DOHH2 (cell line): ENCODE measurements around the gene ITPR2.

Experiments used
- H3F3A ChIP-seq: fragments of 200-600 bp; sonication (generic), shearing (Covaris generic); 2 replicates; pipeline ENCODE4 v1.6.0; 2016; ENCODE audit warnings: antibody characterized with exemption, mild to moderate bottlenecking; ENCODE audit not compliant: control insufficient read depth, insufficient read depth
- H3K27ac ChIP-seq: fragments of 200-600 bp; sonication (generic); 2 replicates; pipeline ENCODE4 v1.5.1; 2014; ENCODE audit warnings: low read depth, mild to moderate bottlenecking, low read length, moderate library complexity
- H3K27me3 ChIP-seq: fragments of 200-600 bp; sonication (generic); 2 replicates; pipeline ENCODE4 v1.6.1; 2014; ENCODE audit warnings: mild to moderate bottlenecking, low read length, mixed read lengths; ENCODE audit not compliant: control insufficient read depth
- H3K36me3 ChIP-seq: fragments of 200-600 bp; sonication (generic); 2 replicates; pipeline ENCODE4 v1.6.1; 2014; ENCODE audit warnings: mild to moderate bottlenecking, low read length, moderate library complexity, mixed read lengths; ENCODE audit not compliant: control insufficient read depth
- H3K4me1 ChIP-seq: fragments of 200-600 bp; sonication (generic); 2 replicates; pipeline ENCODE4 v1.6.1; 2014; ENCODE audit warnings: mild to moderate bottlenecking, low read length, mixed read lengths; ENCODE audit not compliant: control insufficient read depth
- H3K4me2 ChIP-seq: fragments of 200-600 bp; sonication (generic); 2 replicates; pipeline ENCODE4 v1.6.0; 2014; ENCODE audit warnings: mild to moderate bottlenecking, low read length, moderate library complexity
- H3K4me3 ChIP-seq: fragments of 200-600 bp; sonication (generic); 2 replicates; pipeline ENCODE4 v1.5.1; 2014; ENCODE audit warnings: mild to moderate bottlenecking, low read length, mixed read lengths
- H3K79me2 ChIP-seq: fragments of 200-600 bp; sonication (generic); 2 replicates; pipeline ENCODE4 v1.6.1; 2014; ENCODE audit warnings: mild to moderate bottlenecking, low read length, mixed read lengths; ENCODE audit not compliant: control insufficient read depth
- H3K9me2 ChIP-seq: fragments of 200-600 bp; sonication (generic); replicated peaks from 2 replicates; pipeline ENCODE4 v1.6.1; 2014; ENCODE audit warnings: mild to moderate bottlenecking, low read length, mixed read lengths; ENCODE audit not compliant: control insufficient read depth
- H3K9me3 ChIP-seq: fragments of 200-600 bp; sonication (generic); 2 replicates; pipeline ENCODE4 v1.6.1; 2014; ENCODE audit warnings: antibody characterized with exemption, low read length, mixed read lengths; ENCODE audit not compliant: control insufficient read depth, insufficient read depth
- H4K20me1 ChIP-seq: fragments of 200-600 bp; sonication (generic); 2 replicates; pipeline ENCODE4 v1.6.0; 2014; ENCODE audit warnings: low read depth, mild to moderate bottlenecking, antibody characterized with exemption, low read length, moderate library complexity; ENCODE audit not compliant: control insufficient read depth, insufficient read depth
- CTCF ChIP-seq: fragments of 200-600 bp; sonication (generic); IDR thresholded peaks from one replicate; pipeline ENCODE4 v1.5.1; 2014; ENCODE audit warnings: antibody characterized with exemption, mild to moderate bottlenecking, low read depth, low read length; ENCODE audit not compliant: poor library complexity, severe bottlenecking
- EZH2phosphoT487 ChIP-seq: fragments of 200-600 bp; sonication (generic); IDR thresholded peaks from 2 replicates; pipeline ENCODE4 v1.6.1; 2017; ENCODE audit warnings: borderline replicate concordance, mild to moderate bottlenecking, antibody characterized with exemption, low read length, moderate library complexity, mixed read lengths

Gene ITPR2

GRCh38 chr12:26750531-26751175 is 82.3 kb downstream of the ITPR2 start:
- H3K36me3 ChIP-seq: no peaks in the 10 kb centered on the region
- H4K20me1 ChIP-seq: no peaks in the 10 kb centered on the region
- no peaks in the 10 kb centered on the region for H3K9me2 ChIP-seq
- peaks cover 6% of the 10 kb centered on the region; the same call in 1 of the 2 replicates for H3K79me2 ChIP-seq
- peaks cover 2% of the 10 kb centered on the region; the same call in 1 of the 2 replicates for H3K9me3 ChIP-seq
- TF ChIP-seq EZH2phosphoT487: no peak
- TF ChIP-seq CTCF: no peak
- no peak overlapping the region for H3K4me2 ChIP-seq
- H3K4me3 ChIP-seq: no peak overlapping the region
- H3K4me1 ChIP-seq: peaks cover 24% of the 10 kb centered on the region
- H3K27ac ChIP-seq: no peak overlapping the region
- no peaks in the 10 kb centered on the region for H3F3A ChIP-seq
- H3K27me3 ChIP-seq: no peaks in the 10 kb centered on the region

- TF ChIP-seq EZH2phosphoT487 (no peak), CTCF (no peak)
- H4K20me1 ChIP-seq: no peaks in the 10 kb centered on the region
Measured at GRCh38 chr12:26749781-26750180, 83.2 kb downstream of the ITPR2 start.

GRCh38 chr12:26748741-26749431 is 84.1 kb downstream of the ITPR2 start:
- H3K4me3 ChIP-seq: no peak overlapping the region
- TF ChIP-seq CTCF (no peak), EZH2phosphoT487 (no peak)
- no peaks in the 10 kb centered on the region for H3K36me3 ChIP-seq
- H3K27me3 ChIP-seq: no peaks in the 10 kb centered on the region
- no peaks in the 10 kb centered on the region for H4K20me1 ChIP-seq
- H3F3A ChIP-seq: no peaks in the 10 kb centered on the region
- H3K9me3 ChIP-seq: no peaks in the 10 kb centered on the region
- no peak overlapping the region for H3K4me2 ChIP-seq
- no peak overlapping the region for H3K27ac ChIP-seq
- H3K4me1 ChIP-seq: peaks cover 24% of the 10 kb centered on the region
- H3K9me2 ChIP-seq: no peaks in the 10 kb centered on the region
- H3K79me2 ChIP-seq: peaks cover 21% of the 10 kb centered on the region

More at GRCh38 chr12:26749781-26750180, 83.2 kb downstream of the ITPR2 start:
- H3K36me3 ChIP-seq: no peaks in the 10 kb centered on the region
- H3F3A ChIP-seq: no peaks in the 10 kb centered on the region
- no peaks in the 10 kb centered on the region for H3K27me3 ChIP-seq
- peaks cover 24% of the 10 kb centered on the region for H3K4me1 ChIP-seq
- H3K9me3 ChIP-seq: no peaks in the 10 kb centered on the region
- peaks cover 12% of the 10 kb centered on the region for H3K79me2 ChIP-seq
- no peaks in the 10 kb centered on the region for H3K9me2 ChIP-seq
- no peak overlapping the region for H3K4me2 ChIP-seq
- H3K27ac ChIP-seq: no peak overlapping the region
- no peak overlapping the region for H3K4me3 ChIP-seq
